Inflammatory macrophage treated with lipopolysaccharide for 4 hours (primary cell): Measurements from ENCODE around the gene P2RY6.
A peak's percentile ranks its signal among the peaks of the same experiment; 100 is the strongest.
"Not testable (repeated sequence)": the region's sequence is repeated elsewhere in the genome, so short reads cannot be mapped to it uniquely, and the experiment has no call there.

ENCODE experiments used
- DNase-seq: peaks from one replicate; pipeline ENCODE4 v3.0.0-alpha.2; 2020

Gene P2RY6, protein sequence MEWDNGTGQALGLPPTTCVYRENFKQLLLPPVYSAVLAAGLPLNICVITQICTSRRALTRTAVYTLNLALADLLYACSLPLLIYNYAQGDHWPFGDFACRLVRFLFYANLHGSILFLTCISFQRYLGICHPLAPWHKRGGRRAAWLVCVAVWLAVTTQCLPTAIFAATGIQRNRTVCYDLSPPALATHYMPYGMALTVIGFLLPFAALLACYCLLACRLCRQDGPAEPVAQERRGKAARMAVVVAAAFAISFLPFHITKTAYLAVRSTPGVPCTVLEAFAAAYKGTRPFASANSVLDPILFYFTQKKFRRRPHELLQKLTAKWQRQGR

DNA sequence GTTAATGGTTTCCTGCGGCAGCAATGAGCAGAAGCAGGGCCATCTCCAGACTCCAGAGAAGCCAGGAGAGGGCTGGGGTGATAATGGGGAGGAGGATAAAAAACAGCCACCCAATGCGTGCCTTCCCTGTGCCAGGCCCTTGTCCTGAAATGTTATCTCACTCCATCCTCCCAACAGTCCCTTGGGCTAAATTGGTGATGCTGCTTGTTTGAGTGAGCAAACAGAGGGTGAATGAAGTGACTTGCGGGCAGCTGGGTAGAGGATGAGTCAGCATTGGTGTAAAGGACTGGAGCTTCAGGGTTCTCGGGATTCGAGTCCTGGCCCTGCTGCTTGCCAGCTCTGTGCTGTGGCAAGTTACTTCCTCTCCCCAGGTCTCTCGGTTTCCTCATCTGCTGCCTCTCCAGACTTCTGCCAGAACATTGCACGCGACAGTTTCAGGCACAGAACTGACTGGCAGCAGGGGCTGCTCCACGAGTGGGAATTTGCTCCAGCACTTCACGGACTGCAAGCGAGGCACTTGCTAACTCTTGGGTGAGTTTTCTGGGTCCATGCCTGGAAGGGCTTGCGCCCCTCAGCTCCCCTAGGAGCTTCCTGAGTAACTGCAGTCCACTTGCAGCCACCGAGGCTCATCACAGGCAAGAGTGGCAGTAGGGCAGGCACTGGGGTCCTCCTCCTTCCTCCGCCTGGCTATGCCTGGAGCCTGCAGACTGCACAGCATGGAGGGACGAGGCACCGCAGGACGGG is at the start of gene P2RY6:
TSS of gene P2RY6 (plus strand) at position 403 of the 744 bp plus-strand sequence. CDS start 24,181 bp downstream, outside the sequence.
- DNase-seq: peak; percentile 87

DNA sequence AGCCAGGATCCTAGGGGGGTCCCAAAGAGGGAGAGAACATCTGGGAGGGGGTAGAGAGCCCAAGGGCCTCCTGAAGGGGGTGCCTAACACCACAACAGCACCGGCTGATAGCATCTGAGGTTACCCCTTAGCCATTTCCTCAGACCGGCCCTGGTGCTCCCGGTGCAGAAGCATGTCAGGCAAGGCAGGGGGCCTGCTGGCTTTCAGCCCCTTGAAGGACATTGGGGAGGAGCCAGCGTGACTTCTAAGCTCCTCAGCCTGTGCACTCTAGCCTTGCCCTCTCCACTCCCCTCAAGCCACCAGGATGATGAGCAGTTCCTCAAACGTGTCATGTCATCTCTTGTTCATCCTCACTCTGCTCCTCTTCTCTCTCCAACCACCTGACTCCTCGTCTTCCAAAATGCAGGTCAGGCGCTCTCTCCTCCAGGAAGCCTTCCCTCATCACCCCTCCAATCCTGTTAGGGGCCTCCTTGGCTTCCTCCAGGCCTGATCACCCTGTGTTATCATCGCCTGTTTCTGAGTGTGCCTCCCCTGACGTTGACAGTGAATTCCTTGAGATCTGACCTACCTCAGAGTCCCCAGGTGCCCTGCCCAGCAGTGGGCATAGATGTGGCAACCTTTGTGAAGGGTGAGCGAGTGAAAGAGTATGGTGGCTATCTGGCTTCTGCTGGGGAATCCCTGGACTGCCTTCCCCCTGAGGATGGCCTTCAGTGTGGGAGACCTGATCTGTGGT is 48.0 kb upstream of the P2RY6 start:
- DNase-seq: no peak

DNA sequence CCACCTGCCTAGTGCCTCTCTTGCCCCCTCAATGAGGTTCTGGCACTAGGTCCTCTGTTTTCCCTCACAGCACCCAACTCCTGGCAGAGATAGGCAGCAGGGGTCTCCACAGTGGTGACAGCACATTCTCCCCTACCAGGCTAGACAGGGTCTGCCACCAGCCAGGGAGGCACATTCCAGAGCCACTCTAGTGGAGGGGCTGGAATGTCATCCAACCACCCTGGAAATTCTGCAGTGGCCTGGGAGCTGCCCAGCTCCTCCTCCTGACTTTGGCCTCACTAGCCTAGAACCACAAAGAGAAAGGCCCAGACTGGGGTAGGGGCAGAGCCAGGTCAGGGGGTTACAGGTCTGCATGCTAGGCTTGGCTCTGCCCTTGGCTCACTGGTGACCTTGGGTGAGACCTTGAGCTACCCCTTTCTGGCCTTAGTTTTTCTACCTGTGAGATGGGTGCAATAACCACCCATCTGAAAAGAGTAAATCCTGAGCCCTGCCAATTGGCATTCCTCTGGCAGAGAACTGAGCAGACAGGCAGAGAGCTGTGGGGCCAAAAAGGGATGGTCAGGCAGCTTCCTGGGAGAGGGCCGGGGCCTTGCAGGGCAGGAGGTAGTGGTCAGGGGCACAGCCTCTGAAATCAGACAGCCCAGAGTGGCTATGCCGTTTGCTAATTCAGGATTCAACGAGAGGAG is 47.0 kb upstream of the P2RY6 start:
- DNase-seq: no peak

DNA sequence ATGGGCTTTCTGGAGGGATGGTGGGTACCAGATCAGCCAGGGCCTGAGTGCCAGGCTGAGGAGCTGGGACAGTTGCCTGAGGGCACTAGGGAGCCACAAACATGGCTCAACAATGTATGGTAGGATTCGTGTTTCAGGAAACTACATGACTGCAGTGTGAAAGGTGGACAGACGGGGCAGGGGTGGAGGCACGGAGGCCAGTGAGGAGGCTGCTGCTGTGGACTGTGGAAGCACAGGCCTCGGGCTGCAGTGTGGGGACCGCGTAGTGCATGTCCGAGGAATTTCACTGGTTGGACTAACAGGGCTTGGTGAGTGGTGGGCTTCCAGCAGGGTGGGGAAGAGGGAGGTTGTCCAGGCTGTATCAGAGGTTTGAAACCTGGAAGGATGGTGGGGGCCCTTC is 46.3 kb upstream of the P2RY6 start:
- DNase-seq: no peak

DNA sequence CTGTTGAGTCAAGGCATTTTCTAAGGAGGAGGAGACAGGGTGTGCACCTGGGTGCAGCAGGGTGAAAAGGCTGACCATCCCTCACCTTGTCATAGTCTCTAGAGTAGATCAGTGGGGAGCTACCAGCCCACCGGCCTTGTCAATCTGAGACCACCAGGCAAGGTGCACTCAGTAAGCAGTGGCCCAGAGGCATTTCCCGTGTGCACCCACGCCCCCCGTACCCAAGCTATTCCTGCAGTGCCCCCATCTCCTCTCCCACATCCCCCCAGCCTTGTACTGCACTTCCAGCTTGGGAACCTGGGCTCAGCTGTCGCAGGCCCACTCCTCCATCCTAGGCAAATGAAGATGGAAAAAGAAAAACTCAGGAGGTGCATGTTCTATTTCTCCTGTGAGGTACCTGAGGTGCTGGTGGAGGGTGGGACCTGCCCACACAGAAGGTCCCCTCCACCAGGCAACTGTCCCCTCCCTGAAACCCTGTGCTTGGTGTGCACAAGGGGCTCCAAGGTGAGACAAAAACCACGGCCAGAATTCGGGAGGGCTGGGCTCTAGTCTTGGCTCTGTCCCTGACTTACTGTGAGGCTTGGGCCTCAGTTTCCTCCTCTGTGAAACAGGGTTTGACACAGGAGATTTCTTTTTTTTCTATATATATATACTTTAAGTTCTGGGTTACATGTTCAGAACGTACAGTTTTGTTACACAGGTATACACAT is 45.7 kb upstream of the P2RY6 start:
- DNase-seq: no peak

DNA sequence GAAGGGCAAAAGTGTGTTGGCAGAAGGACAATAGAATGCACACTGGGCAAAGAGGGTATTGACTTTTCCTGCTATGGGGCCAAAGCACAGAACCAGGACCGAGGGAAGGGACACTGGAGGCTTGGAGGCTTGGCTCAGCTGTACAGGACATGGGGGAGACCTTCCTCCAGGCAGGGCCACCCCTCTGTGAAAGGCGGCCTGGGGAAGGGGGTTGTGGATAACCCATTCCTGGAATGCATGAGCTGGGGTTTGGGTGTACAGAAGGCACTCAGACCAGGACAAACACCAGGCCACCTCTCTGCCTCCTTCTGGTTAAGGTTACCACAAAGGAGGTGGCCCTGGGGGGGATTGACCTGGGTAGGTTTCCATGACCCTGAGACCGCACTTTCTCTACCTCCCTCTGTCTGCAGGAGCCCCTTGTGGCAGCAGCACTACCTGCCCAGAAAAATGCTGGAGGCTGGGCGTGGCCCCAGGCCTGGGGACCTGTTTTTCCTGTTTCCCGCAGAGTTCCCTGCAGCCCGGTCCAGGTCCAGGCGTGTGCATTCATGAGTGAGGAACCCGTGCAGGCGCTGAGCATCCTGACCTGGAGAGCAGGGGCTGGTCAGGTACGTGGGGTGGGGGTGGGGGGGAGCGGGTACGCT is 44.4 kb upstream of the P2RY6 start:
- DNase-seq: no peak

DNA sequence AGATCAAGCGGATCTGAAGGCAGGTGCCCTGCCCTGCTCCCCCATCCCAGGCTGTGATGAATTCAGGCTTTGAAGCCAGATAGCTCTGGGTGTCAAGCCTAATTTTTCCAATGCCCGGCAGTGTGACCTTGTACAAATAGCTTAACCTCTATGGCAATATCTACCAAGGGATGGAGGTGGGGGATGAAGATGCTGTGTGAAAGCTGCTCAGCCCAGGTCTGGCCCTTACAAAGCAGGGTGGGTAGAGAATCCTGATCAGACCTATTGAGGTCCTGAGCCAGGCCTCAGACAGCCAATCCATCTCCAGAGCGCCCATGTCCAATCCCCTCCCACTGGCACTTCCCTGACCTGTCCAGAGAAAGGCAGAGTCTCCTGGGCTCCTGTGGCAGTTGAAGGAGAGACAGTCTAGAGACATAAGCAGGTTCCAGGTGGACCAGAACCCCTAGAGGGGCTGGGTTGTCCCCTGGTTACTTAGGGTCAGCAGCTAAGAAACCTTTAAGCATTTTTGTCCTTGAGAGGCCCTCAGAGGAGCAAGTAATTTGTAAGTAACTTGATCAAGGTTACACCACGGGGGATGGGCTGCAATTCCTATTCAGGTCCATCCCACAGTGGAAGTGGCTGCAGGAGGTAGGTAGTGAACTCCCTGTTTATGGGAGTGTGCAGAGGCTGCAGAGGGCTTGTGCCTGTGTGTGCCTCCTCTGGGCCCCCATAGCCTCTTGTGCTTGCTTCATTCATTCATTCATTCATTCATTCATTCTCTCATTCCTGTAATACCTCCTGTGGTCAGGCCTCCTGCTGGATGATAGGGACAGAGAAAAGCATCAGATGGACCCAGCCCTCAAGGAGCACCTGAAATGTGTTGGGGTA is 43.6 kb upstream of the P2RY6 start:
- DNase-seq: no peak

DNA sequence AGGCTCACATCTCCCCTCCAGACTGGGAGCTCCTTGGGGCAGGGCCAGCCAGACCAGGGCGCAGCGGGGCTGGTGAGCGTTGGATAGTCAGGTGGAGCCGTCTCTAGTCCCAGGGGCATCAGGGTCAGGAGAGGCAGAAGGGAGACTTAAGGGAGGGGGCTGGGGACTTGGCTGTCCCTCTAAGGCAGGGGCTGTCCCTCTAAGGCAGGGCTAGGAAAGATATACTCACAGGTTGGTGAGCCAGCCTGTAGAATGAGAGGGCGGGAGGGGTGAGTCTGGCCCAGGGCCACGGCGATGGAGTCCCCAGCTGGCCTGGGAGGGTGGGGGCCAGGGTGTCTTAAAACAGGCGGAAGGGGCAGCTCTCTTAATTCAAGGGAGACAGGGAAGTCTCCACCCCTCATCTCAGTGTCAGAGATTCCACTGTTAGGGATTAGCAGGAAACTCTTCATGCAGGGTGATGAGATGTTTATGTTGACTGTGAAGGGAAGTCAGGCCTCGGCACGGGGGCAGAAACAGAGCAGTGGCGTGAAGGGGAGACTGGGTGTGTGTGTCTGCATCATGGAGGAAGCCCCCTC is 42.7 kb upstream of the P2RY6 start:
- no peak for DNase-seq

DNA sequence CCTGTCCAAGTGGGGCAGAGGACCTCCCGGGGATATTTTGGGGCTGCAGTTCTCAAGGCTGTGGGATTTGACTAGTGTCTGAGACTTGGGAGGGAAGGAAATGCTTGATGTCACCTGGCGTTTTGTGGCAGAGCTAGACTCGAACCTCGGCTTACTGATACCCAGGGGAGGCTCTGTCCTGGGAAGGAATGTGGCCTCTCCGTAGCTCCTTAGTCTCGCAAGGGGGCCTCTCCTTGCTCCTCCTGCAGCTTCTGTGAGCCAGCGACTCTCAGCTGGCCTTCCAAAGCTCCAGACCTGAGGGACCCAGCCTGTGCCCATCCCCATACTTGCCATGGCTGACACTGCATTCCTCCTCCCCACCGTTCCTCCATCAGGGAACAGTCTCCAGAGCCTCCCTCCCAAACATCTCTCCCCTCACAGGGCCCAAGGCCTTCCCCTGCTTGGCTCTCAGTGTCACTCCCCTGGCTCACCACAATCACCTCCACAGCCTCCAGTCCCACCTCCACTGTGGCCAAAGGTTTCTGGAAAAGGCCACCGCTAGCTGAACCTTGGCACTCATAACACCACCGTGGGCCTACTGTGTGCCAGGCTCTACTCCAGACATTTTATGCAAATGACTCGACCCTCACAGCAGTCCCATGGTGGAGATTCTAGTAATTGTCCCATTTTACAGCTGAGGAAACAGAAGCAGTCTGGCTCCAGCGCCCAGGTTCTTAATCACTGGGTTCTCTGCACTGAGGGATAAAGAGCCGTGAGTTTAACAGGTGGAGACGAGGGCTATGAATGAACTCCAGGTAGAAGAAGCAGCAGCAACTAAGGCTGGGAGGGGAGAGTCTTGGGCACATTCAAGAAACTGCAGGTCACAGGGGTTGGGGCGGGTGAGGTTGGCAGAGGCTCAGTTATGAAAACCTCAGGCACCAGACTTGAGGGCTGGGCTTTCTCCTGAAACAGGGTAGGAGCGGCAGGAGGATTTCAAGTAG is 42.0 kb upstream of the P2RY6 start:
- no peak for DNase-seq

DNA sequence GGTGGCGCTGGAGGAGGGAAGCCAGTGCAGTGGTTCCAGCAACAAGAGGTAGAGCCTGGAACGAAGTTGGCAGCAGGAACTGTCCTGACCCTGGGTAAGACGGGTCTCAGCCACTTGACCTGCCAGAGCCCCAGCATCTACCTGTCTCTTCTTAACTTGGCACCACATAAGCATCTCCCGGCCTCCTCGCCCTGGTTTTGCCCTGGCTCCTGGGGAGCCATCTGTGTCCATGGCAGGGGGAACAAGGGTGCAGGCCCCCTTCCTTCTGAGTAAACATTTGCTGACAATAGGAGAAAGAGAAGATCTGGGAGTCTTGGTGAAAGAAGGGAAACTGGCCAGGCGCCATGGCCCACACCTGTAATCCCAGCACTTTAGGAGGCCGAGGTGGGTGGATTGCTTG is 41.2 kb upstream of the P2RY6 start:
- DNase-seq: no peak

DNA sequence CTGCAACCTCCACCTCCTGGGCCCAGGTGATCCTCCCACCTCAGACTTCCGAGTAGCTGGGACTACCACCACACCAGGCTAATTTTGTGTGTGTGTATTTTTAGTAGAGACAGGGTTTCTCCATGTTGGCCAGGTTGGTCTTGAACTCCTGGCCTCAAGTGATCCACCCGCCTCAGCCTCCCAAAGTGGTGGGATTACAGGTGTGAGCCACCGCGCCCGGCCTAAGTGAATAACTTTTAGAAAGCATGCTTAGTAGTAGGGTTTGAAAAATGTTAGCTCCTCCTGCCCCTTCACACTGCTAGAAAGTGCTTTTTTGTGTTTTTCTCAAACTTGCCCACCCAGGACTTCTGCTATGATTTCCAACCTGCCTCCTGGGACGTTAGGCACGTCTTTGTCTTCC is 39.7 kb upstream of the P2RY6 start:
- not testable (repeated sequence) for DNase-seq

DNA sequence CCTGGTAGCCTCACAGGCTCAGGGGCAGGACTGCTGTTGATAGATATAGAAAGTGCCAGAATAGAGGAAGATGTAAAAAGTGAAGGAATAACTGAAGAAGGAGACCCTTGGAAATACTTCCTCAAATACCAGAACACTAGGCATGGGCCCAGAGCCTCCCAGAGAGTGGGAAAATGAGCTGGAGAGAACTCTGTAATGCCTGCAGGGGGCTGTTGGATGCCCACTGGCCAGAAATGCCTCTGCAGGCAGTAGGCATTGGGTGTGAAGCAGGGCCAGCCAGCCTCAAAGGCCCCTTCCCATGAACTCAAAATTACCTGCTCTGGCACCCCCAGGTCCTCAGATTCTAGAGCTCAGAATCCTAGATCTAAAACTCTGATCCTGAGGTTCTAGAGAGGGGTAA is 38.9 kb upstream of the P2RY6 start:
- DNase-seq: no peak

DNA sequence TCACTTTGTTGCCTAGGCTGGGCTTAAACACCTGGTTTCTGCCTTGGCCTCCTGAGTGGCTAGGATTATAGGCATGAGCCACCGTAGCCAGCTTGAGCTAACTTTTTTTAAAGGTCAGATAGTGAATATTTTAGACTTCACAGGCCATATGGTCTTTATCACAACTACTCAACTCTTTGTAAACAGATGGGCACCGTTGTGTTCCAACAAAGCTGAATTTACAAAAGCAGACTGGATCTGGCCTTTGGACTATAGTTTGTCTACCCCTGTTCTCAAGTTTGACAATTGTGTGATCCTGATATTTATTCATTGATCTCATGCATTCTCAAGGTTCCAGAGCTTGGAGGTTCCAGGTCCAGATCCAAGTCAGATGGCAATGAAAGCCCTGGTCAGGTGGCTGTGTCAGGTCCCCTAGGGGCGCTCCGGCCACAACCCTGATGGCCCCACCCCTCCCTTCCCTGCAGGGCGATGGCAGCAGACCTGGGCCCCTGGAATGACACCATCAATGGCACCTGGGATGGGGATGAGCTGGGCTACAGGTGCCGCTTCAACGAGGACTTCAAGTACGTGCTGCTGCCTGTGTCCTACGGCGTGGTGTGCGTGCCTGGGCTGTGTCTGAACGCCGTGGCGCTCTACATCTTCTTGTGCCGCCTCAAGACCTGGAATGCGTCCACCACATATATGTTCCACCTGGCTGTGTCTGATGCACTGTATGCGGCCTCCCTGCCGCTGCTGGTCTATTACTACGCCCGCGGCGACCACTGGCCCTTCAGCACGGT is 38.3 kb upstream of the P2RY6 start:
- DNase-seq: no peak

DNA sequence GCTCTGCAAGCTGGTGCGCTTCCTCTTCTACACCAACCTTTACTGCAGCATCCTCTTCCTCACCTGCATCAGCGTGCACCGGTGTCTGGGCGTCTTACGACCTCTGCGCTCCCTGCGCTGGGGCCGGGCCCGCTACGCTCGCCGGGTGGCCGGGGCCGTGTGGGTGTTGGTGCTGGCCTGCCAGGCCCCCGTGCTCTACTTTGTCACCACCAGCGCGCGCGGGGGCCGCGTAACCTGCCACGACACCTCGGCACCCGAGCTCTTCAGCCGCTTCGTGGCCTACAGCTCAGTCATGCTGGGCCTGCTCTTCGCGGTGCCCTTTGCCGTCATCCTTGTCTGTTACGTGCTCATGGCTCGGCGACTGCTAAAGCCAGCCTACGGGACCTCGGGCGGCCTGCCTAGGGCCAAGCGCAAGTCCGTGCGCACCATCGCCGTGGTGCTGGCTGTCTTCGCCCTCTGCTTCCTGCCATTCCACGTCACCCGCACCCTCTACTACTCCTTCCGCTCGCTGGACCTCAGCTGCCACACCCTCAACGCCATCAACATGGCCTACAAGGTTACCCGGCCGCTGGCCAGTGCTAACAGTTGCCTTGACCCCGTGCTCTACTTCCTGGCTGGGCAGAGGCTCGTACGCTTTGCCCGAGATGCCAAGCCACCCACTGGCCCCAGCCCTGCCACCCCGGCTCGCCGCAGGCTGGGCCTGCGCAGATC is 37.5 kb upstream of the P2RY6 start:
- no peak for DNase-seq

DNA sequence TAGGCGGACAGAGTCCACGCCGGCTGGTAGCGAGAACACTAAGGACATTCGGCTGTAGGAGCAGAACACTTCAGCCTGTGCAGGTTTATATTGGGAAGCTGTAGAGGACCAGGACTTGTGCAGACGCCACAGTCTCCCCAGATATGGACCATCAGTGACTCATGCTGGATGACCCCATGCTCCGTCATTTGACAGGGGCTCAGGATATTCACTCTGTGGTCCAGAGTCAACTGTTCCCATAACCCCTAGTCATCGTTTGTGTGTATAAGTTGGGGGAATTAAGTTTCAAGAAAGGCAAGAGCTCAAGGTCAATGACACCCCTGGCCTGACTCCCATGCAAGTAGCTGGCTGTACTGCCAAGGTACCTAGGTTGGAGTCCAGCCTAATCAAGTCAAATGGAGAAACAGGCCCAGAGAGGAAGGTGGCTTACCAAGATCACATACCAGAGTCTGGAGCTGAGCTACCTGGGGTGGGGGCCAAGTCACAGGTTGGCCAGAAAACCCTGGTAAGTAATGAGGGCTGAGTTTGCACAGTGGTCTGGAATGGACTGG is 36.8 kb upstream of the P2RY6 start:
- no peak for DNase-seq

DNA sequence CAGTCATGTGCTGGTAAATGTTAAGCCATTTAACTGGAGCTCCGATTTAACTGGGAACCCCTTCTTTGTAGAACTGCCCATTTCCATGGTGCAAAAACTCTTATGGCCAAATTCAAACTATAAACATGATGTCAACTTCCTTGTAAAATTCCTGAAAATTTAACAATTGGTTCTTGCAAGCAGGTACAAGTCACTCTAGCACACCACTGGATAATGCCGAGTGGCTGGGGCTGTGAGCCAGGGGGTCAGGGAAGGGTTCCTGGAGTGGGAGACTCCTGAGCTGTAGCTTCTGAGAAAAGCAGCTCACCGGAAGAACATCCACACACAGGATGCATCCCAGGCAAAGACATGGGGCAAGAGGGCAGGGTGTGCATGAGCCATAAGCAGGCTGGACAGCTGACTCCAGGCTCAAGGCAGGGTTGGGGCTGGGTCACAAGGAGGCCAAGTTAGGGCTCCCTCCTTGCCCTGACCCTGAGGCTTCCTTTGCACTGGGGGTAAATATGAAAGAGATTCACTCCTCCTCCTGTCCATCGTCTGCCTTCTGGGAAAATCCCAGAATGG is 35.9 kb upstream of the P2RY6 start:
- no peak for DNase-seq

DNA sequence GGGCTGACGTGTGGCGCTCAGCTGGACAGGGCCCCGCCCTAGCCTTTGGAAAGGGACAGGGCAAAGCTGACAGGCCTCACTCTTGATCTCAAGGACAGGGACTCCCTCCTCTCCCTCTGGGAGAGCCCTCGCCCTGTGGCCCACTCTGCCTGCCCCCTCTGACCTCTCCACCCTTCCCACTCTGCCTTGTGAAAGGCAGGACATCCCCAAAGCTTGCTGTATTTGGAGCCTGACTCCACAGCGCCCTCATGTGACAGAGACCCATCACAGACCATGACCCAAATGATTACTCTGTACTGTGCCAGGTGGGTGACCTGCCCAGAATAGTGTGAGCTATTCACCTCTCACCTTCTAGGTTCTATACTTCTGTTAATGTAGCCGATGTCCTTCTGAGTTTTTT is 35.3 kb upstream of the P2RY6 start:
- peak; percentile 79 for DNase-seq
